Activated B cell treated with CpG ODN at 0.5 μM for 24 hours (primary cell): Measurements from ENCODE around the gene B3GNT2. TPM values are rescaled to one million over a fixed set of nuclear protein-coding genes. Genes with fewer than 3 reads are reported as not detected.

Experiments
- ATAC-seq: fragments of 200-7000 bp; cut with Tn5 transposase; one replicate; pipeline ENCODE4 v1.10.0; 2021; ENCODE audit warnings: low read depth, mild to moderate bottlenecking, moderate library complexity
- CTCF ChIA-PET: fragments of 350-600 bp; sonication (Branson Sonifier 250); formaldehyde crosslinking; loops from one replicate; lab custom pipeline; 2021; ENCODE audit warnings: antibody characterized with exemption; lab: Charles Lee
- POLR2A ChIA-PET: fragments of 350-600 bp; sonication (Branson Sonifier 250); formaldehyde crosslinking; loops from one replicate; lab custom pipeline; 2021; ENCODE audit warnings: antibody characterized with exemption; lab: Charles Lee
- DNase-seq: peaks from one replicate; pipeline ENCODE4 v3.0.0; 2022
- H3K27ac Mint-ChIP-seq: one replicate; pipeline ENCODE4 v1.8.0; 2020; ENCODE audit warnings: mixed read lengths
- H3K27me3 Mint-ChIP-seq: one replicate; pipeline ENCODE4 v1.8.0; 2021; ENCODE audit warnings: mixed read lengths
- H3K36me3 Mint-ChIP-seq: one replicate; pipeline ENCODE4 v1.8.0; 2021; ENCODE audit warnings: low read depth, mixed read lengths
- H3K4me1 Mint-ChIP-seq: one replicate; pipeline ENCODE4 v1.8.0; 2021; ENCODE audit warnings: mixed read lengths
- H3K4me3 Mint-ChIP-seq: one replicate; pipeline ENCODE4 v1.8.0; 2020; ENCODE audit warnings: mild to moderate bottlenecking, mixed read lengths
- H3K9me3 Mint-ChIP-seq: one replicate; pipeline ENCODE4 v1.8.0; 2020; ENCODE audit warnings: mixed read lengths
- intact Hi-C: fragments of 100-400 bp; cut with micrococcal nuclease; formaldehyde crosslinking; loops from one replicate; pipeline ENCODE4 v1.15.1; 2024
- total RNA-seq: library from RNA; stranded (reverse); gene quantifications from 2 replicates; pipeline ENCODE4 v1.2.3, GENCODE V29; 2022
- TF ChIP-seq, protein P1 (sequence below): fragments of 200-600 bp; IDR thresholded peaks from one replicate; pipeline ENCODE4 v1.8.0; 2022; ENCODE audit warnings: antibody characterized with exemption, mild to moderate bottlenecking

B3GNT2 gene
- total RNA-seq, 1 donor from 2014 or later, result 34.9 TPM

DNA sequence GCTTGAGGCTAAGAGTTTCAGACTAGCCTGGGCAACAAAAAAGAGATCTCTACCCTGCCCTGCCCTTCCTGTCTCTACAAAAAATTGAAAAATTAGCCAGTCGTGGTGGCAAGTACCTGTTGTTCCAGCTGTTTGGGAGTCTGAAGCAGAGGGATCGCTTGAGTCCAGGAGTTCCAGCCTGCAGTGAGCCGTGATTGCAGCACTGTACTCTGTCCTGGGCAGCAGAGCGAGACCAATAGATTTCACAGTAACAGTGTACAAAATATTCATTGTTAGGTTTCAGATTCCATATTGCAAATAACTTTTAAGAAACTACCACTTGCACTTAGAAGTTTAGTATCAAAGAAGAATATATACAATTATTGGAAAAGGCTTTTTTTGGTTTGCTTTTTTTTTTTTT, 54.3 kb downstream of the B3GNT2 start:
- DNase-seq, result no peak
- H3K4me1 Mint-ChIP-seq, result peaks cover 8% of the 10 kb centered on the region
- no peak overlapping the region for H3K27ac Mint-ChIP-seq

DNA sequence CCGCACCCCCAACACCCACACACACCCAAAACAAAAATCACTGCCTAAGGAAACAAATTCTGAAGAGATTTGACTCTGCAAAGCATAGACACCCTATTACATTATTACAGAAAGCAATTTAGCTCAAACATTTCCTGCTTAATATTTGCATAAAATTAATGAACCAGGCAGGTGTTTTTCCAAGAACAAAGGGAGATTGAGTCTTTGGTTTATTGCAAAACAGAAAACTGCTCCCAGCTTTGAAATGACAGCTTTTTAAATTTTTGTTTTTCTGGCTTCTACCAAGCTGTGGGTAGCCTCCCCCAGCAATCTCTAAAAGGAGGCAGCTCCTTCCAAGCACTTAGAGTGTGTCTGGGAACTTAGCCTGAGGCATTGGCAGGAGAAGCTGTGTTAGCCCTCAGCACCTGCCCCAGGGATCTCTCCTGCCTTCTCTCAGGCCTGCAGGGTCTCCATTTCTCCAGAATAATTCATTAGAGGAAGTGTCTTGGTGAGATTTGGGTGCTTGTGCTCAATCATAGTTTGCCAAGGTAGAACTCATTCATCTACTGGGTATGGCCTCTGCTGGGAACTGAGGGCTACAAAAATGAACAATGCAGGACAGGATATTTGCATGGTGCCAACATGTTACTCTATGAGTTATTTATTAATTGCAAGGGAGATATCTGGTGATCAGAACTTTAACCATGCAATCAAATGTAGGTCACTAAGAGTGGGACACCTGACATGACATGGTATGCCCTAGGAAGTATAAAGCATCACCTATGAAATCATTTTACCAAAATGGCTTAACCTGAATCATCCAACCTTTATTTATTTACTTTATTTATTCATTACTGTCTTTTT, 58.7 kb downstream of the B3GNT2 start:
- no peaks in the 10 kb centered on the region for H3K9me3 Mint-ChIP-seq
- H3K4me3 Mint-ChIP-seq, result no peak overlapping the region
- DNase-seq (no peak), ATAC-seq (no peak)
- H3K4me1 Mint-ChIP-seq, result peaks cover 8% of the 10 kb centered on the region
- intact Hi-C loops, result no loop called here
- ChIA-PET POLR2A (no interaction called here), CTCF (no interaction called here)
- H3K27ac Mint-ChIP-seq, result no peak overlapping the region
- TF ChIP-seq, protein P1, sequence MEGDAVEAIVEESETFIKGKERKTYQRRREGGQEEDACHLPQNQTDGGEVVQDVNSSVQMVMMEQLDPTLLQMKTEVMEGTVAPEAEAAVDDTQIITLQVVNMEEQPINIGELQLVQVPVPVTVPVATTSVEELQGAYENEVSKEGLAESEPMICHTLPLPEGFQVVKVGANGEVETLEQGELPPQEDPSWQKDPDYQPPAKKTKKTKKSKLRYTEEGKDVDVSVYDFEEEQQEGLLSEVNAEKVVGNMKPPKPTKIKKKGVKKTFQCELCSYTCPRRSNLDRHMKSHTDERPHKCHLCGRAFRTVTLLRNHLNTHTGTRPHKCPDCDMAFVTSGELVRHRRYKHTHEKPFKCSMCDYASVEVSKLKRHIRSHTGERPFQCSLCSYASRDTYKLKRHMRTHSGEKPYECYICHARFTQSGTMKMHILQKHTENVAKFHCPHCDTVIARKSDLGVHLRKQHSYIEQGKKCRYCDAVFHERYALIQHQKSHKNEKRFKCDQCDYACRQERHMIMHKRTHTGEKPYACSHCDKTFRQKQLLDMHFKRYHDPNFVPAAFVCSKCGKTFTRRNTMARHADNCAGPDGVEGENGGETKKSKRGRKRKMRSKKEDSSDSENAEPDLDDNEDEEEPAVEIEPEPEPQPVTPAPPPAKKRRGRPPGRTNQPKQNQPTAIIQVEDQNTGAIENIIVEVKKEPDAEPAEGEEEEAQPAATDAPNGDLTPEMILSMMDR, result no peak
- no peaks in the 10 kb centered on the region for H3K27me3 Mint-ChIP-seq
- H3K36me3 Mint-ChIP-seq, result no peaks in the 10 kb centered on the region

More for the DNA sequence above, 54.3 kb downstream of the B3GNT2 start:
- ChIA-PET CTCF (no interaction called here), POLR2A (no interaction called here)
- no peak overlapping the region for H3K4me3 Mint-ChIP-seq
- TF ChIP-seq, protein P1, result no peak
- intact Hi-C loops, result no loop called here
- no peaks in the 10 kb centered on the region for H3K36me3 Mint-ChIP-seq
- H3K27me3 Mint-ChIP-seq, result no peaks in the 10 kb centered on the region
- ATAC-seq, result no peak
- H3K9me3 Mint-ChIP-seq, result no peaks in the 10 kb centered on the region

DNA sequence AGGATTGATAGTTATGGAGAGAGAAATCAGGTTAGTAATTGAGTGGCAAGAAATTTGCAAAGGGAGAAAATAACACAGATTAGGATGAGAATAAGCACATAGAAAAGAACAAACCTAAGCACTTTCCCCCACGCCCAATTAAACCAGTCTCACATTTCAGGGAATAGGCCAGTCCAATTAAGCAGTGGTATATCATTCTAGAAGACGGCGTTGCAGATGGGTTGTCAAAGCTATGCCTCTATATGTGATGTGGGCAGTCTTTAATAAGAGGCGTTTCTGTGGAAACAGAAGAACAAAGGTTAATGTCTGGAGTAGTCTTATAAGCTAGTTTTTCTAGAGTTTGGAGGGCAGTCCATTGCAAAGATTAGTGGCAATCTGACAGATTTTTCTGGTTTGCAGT, 61.6 kb downstream of the B3GNT2 start:
- H3K27me3 Mint-ChIP-seq, result no peaks in the 10 kb centered on the region
- H3K27ac Mint-ChIP-seq, result no peak overlapping the region
- peaks cover 8% of the 10 kb centered on the region for H3K4me1 Mint-ChIP-seq
- no peak overlapping the region for H3K4me3 Mint-ChIP-seq
- TF ChIP-seq, protein P1, result no peak
- no peaks in the 10 kb centered on the region for H3K9me3 Mint-ChIP-seq
- intact Hi-C loops, result no loop called here
- ChIA-PET POLR2A (no interaction called here), CTCF (no interaction called here)
- DNase-seq, result no peak
- H3K36me3 Mint-ChIP-seq, result no peaks in the 10 kb centered on the region
- no peak for ATAC-seq

DNA sequence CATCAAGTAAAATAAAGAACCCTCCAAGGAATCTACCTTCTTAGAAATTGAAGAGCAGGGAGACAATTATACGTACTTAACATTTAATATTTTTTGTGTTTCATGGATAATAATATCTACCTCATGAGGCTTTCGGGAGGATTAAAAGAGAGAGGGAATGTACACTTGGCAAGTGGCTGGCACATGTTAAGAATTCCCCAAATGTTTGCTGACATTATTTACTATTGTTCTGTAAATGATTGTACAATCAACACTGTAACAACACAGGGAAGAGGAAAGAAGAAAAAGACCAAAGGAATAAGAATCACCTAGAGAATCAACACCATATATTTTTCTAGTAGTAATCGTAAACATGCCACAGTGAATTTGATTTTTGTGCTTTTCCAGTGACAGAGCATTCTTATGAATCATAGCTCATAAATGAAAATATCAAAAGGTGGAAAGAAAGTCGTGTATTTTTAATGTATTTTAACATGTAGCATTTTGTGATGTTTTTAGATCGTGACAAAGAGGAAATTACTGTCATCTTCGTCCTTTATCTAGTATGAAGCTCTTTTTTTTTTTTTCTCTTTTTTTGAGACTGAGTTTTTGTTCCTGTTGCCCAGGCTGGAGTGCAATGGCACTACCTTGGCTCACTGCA, 67.3 kb downstream of the B3GNT2 start:
- no peak for DNase-seq
- Mint-ChIP-seq H3K27me3 (peaks cover 3% of the 10 kb centered on the region), H3K36me3 (no peaks in the 10 kb centered on the region), H3K4me3 (no peak overlapping the region), H3K27ac (no peak overlapping the region), H3K4me1 (peaks cover 4% of the 10 kb centered on the region), H3K9me3 (peaks cover 2% of the 10 kb centered on the region)
- TF ChIP-seq, protein P1, result no peak
- CTCF ChIA-PET, result no interaction called here
- POLR2A ChIA-PET, result no interaction called here
- intact Hi-C loops, result no loop called here
- ATAC-seq, result no peak

DNA sequence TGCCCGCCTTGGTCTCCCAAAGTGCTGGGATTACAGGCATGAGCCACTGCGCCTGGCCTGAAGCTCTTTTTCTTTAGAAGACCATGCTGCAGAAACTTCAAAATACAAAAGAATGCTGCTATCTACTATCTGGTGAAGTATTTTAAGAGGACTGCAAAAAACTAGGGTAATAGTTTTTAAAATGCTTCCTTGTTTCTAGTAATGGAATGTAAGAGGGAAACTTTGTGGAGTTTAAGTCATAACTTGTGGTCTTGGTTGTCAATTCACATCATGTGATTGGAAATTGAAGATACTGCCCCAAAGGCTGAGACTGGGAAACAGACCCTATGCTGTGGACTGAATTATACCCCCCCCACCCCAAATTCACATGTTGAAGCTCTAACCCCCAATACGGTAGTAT, 68.3 kb downstream of the B3GNT2 start:
- H3K4me3 Mint-ChIP-seq, result no peak overlapping the region
- peaks cover 4% of the 10 kb centered on the region for H3K9me3 Mint-ChIP-seq
- TF ChIP-seq, protein P1, result no peak
- intact Hi-C loops, result no loop called here
- POLR2A ChIA-PET, result no interaction called here
- CTCF ChIA-PET, result no interaction called here
- H3K4me1 Mint-ChIP-seq, result peaks cover 4% of the 10 kb centered on the region
- H3K27ac Mint-ChIP-seq, result no peak overlapping the region
- DNase-seq (no peak), ATAC-seq (no peak)
- H3K27me3 Mint-ChIP-seq, result peaks cover 3% of the 10 kb centered on the region
- H3K36me3 Mint-ChIP-seq, result no peaks in the 10 kb centered on the region
